ENCODE measurements around the gene SLC29A1. TPM values are rescaled to one million over a fixed set of nuclear protein-coding genes. Genes with fewer than 3 reads are reported as not detected.

The SLC29A1 gene
- total RNA-seq = 11.3 and 16.9 TPM in 2 replicates

GRCh38 chr6:44223319-44224028, at the start of gene SLC29A1:
SLC29A1 (plus strand) TSS chr6:44223595; CDS start chr6:44227314, 3,719 bp downstream.

GRCh38 chr6:44216677-44217331, 6.6 kb upstream of the SLC29A1 start, which contains the start of gene MYMX:
MYMX (plus strand) TSS chr6:44216926; CDS start chr6:44217472, 546 bp downstream.

GRCh38 chr6:44246663-44247337, 23.4 kb downstream of the SLC29A1 start, which contains the start of gene HSP90AB1:
HSP90AB1 (plus strand) TSS chr6:44247101; CDS start chr6:44248630, 1,529 bp downstream.

GRCh38 chr6:44257025-44257752, 33.8 kb downstream of the SLC29A1 start, which contains the start of gene SLC35B2:
SLC35B2 (minus strand) TSS chr6:44257528; CDS start chr6:44257410, 118 bp downstream.

GRCh38 chr6:44265007-44265721, 41.8 kb downstream of the SLC29A1 start, which contains the start of gene NFKBIE:
NFKBIE (minus strand) TSS chr6:44265551; CDS start chr6:44265346, 205 bp downstream.

GRCh38 chr6:44269921-44270525, 46.6 kb downstream of the SLC29A1 start, which contains the start of gene TMEM151B:
TMEM151B (plus strand) TSS chr6:44270450; CDS start chr6:44270743, 293 bp downstream.

Other genes starting within 250 kb of the SLC29A1 start
- 52.3 and 62.1 TPM in 2 replicates for gene MRPL14, start 96.1 kb upstream of the SLC29A1 start, total RNA-seq
- 11.3 and 18.0 TPM in 2 replicates for gene TMEM63B, start 96.0 kb upstream of the SLC29A1 start, total RNA-seq
- not detected in 2 replicates for gene CAPN11, start 64.8 kb upstream of the SLC29A1 start, total RNA-seq
- not detected in 2 replicates for gene MYMX, start 6.7 kb upstream of the SLC29A1 start, total RNA-seq
- gene HSP90AB1, start 23.5 kb downstream of the SLC29A1 start, total RNA-seq = 322 and 526 TPM in 2 replicates
- gene SLC35B2, start 33.9 kb downstream of the SLC29A1 start, total RNA-seq = 37.2 and 46.1 TPM in 2 replicates
- gene NFKBIE, start 42.0 kb downstream of the SLC29A1 start, total RNA-seq = 6.9 and 8.0 TPM in 2 replicates
- under 0.01 TPM in 1 of 2 replicates, not detected in the other for gene TMEM151B, start 46.9 kb downstream of the SLC29A1 start, total RNA-seq
- gene AARS2, start 89.8 kb downstream of the SLC29A1 start, total RNA-seq = 7.0 and 10.6 TPM in 2 replicates
- 0.09 TPM in 1 of 2 replicates, not detected in the other for gene SPATS1, start 119.1 kb downstream of the SLC29A1 start, total RNA-seq
- 17.6 and 22.1 TPM in 2 replicates for gene CDC5L, start 164.1 kb downstream of the SLC29A1 start, total RNA-seq